GM23338 (cell line): ENCODE results near the gene TTPAL. TPM values are rescaled to one million over a fixed set of nuclear protein-coding genes. Genes with fewer than 3 reads are reported as not detected.
A peak's percentile ranks its signal among the peaks of the same experiment; 100 is the strongest.

ENCODE experiments used
- ATAC-seq: fragments of 200-7000 bp; cut with Tn5 transposase; 3 replicates; pipeline ENCODE4 v1.9.1; 2020
- DNase-seq: peaks from one replicate; pipeline ENCODE4 v3.0.0-alpha.2; 2015; ENCODE audit warnings: low spot score
- H2AFZ ChIP-seq: fragments of 200-600 bp; sonication (generic); 2 replicates; pipeline ENCODE4 v1.8.0; 2016; ENCODE audit warnings: antibody characterized with exemption, mild to moderate bottlenecking, moderate library complexity
- H3F3A ChIP-seq: fragments of 200-600 bp; sonication (generic); replicated peaks from 2 replicates; pipeline ENCODE4 v1.8.0; 2017; ENCODE audit warnings: antibody characterized with exemption, mixed run types, low read depth
- H3K27ac ChIP-seq: fragments of 200-600 bp; sonication (generic); 2 replicates; pipeline ENCODE4 v1.6.1; 2016; ENCODE audit warnings: low read depth
- H3K27me3 ChIP-seq: fragments of 200-600 bp; sonication (generic); 2 replicates; pipeline ENCODE4 v1.8.0; 2016; ENCODE audit warnings: mild to moderate bottlenecking, mixed run types, moderate library complexity; ENCODE audit not compliant: insufficient read depth
- H3K36me3 ChIP-seq: fragments of 200-600 bp; sonication (generic); 2 replicates; pipeline ENCODE4 v1.8.0; 2016; ENCODE audit warnings: mild to moderate bottlenecking; ENCODE audit not compliant: insufficient read depth
- H3K4me1 ChIP-seq: fragments of 200-600 bp; sonication (generic); 2 replicates; pipeline ENCODE4 v1.8.0; 2016; ENCODE audit warnings: mild to moderate bottlenecking, moderate library complexity; ENCODE audit not compliant: insufficient read depth
- H3K4me2 ChIP-seq: fragments of 200-600 bp; sonication (generic); 2 replicates; pipeline ENCODE4 v1.7.1; 2017; ENCODE audit warnings: mixed run types
- H3K4me3 ChIP-seq: fragments of 200-600 bp; sonication (generic); 2 replicates; pipeline ENCODE4 v1.6.1; 2016; ENCODE audit warnings: mixed run types
- H3K79me2 ChIP-seq: fragments of 200-600 bp; sonication (generic); replicated peaks from 2 replicates; pipeline ENCODE4 v1.8.0; 2017; ENCODE audit warnings: mild to moderate bottlenecking; ENCODE audit not compliant: insufficient read depth
- H3K9me2 ChIP-seq: fragments of 200-600 bp; sonication (generic); 2 replicates; pipeline ENCODE4 v1.8.0; 2017; ENCODE audit not compliant: insufficient read depth
- H4K20me1 ChIP-seq: fragments of 200-600 bp; sonication (generic); replicated peaks from 2 replicates; pipeline ENCODE4 v1.8.0; 2017; ENCODE audit warnings: mild to moderate bottlenecking; ENCODE audit not compliant: insufficient read depth
- H3K27ac Mint-ChIP-seq: 2 replicates; pipeline ENCODE4 v1.8.0; 2020; ENCODE audit warnings: inconsistent platforms, mild to moderate bottlenecking, moderate library complexity, mixed read lengths
- H3K27me3 Mint-ChIP-seq: 3 replicates; pipeline ENCODE4 v1.8.0; 2022; ENCODE audit warnings: low read depth, mild to moderate bottlenecking, moderate library complexity, mixed read lengths, inconsistent platforms; ENCODE audit not compliant: insufficient read depth, poor library complexity
- H3K36me3 Mint-ChIP-seq: 3 replicates; pipeline ENCODE4 v1.8.0; 2021; ENCODE audit warnings: low read depth, mild to moderate bottlenecking, inconsistent platforms, moderate library complexity, mixed read lengths
- H3K4me1 Mint-ChIP-seq: 3 replicates; pipeline ENCODE4 v1.8.0; 2020; ENCODE audit warnings: mild to moderate bottlenecking, inconsistent platforms, mixed read lengths
- H3K4me3 Mint-ChIP-seq: 3 replicates; pipeline ENCODE4 v1.8.0; 2021; ENCODE audit warnings: moderate library complexity, mild to moderate bottlenecking, inconsistent platforms, mixed read lengths
- H3K9me3 Mint-ChIP-seq: 3 replicates; pipeline ENCODE4 v1.8.0; 2020; ENCODE audit warnings: moderate library complexity, mild to moderate bottlenecking, inconsistent platforms, mixed read lengths
- EZH2 ChIP-seq: fragments of 200-600 bp; sonication (generic); IDR thresholded peaks from one replicate; pipeline ENCODE4 v1.8.0; 2017; ENCODE audit warnings: antibody characterized with exemption, mild to moderate bottlenecking, low read depth; ENCODE audit not compliant: unreplicated experiment
- EZH2phosphoT487 ChIP-seq: fragments of 200-600 bp; sonication (generic); IDR thresholded peaks from one replicate; pipeline ENCODE4 v1.8.1; 2018; ENCODE audit warnings: antibody characterized with exemption; ENCODE audit not compliant: unreplicated experiment
- JUNB ChIP-seq: IDR thresholded peaks from one replicate; pipeline ENCODE4 v1.6.1; 2016; ENCODE audit warnings: antibody characterized with exemption; ENCODE audit not compliant: unreplicated experiment
- POLR2AphosphoS5 ChIP-seq: IDR thresholded peaks from 2 replicates; pipeline ENCODE4 v1.6.1; 2016; ENCODE audit warnings: antibody characterized with exemption, low read depth
- ZNF114 ChIP-seq: fragments of 250-450 bp; sonication (Bioruptor Pico); IDR thresholded peaks from 2 replicates; pipeline ENCODE4 v1.5.0; 2020; ENCODE audit warnings: mild to moderate bottlenecking, moderate library complexity
- ZNF331 ChIP-seq: fragments of 250-450 bp; sonication (Bioruptor Pico); IDR thresholded peaks from 2 replicates; pipeline ENCODE4 v1.5.0; 2020; ENCODE audit warnings: low read depth, mild to moderate bottlenecking, moderate library complexity
- polyA plus RNA-seq: library from polyadenylated mRNA; unstranded; fragments of >200 nt; fragmentation: Nextera tagmentation; extraction: Ambion mirVana; gene quantifications from 2 replicates; pipeline ENCODE4 v1.2.1, GENCODE V29; 2016
- total RNA-seq: library from RNA; depleted of rRNA; stranded (reverse); fragments of >200 nt; shearing (Covaris generic); gene quantifications from 2 replicates; pipeline ENCODE4 v1.2.3, GENCODE V29; 2014
- TF ChIP-seq, protein P1 (sequence below): IDR thresholded peaks from 2 replicates; pipeline ENCODE4 v1.6.1; 2016; ENCODE audit warnings: antibody characterized with exemption
- TF ChIP-seq, protein P2 (sequence below): fragments of 250-450 bp; sonication (Bioruptor Pico); IDR thresholded peaks from 2 replicates; pipeline ENCODE4 v1.5.0; 2020; ENCODE audit warnings: mild to moderate bottlenecking, moderate library complexity

The TTPAL gene
- total and polyA plus RNA-seq, 2 experiments from 2014 or later, result 3.7 to 10.2 TPM

DNA sequence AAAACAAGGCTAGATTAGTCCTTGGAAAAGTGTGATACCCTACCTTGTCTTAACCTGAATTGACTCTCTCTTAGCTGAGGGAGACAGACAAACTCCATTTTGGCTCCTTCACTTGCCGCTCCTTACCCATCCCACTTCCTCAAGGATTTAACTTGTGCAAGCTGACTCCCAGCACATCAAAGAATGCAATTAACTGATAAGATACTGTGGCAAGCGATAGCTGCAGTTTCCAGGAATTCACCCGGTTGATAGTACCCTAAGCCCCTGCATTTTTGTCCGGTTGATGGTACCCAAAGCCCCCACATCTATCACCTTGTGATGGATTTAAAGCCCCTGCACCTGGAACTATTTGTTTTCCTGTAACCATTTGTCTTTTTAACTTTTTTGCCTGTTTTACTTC is 48.1 kb downstream of the TTPAL start:
- Histone ChIP-seq H3K4me3 (no peak overlapping the region), H3K79me2 (peaks cover 27% of the 10 kb centered on the region), H4K20me1 (peaks cover 10% of the 10 kb centered on the region), H2AFZ (peak overlapping the region; percentile 69), H3K27ac (no peak overlapping the region), H3F3A (no peaks in the 10 kb centered on the region), H3K4me2 (0 out of 2 replicates have a peak overlapping the region, but pooled peaks have one; percentile 31), H3K4me1 (peaks cover 42% of the 10 kb centered on the region), H3K36me3 (no peaks in the 10 kb centered on the region), H3K27me3 (no peaks in the 10 kb centered on the region), H3K9me2 (no peaks in the 10 kb centered on the region)
- no peaks in the 10 kb centered on the region; the same call in 2 of the 3 replicates for H3K36me3 Mint-ChIP-seq
- no peak overlapping the region for H3K27ac Mint-ChIP-seq
- ATAC-seq (no peak), DNase-seq (no peak)
- no peaks in the 10 kb centered on the region for H3K9me3 Mint-ChIP-seq
- no peak overlapping the region for H3K4me3 Mint-ChIP-seq
- TF ChIP-seq, protein P1, sequence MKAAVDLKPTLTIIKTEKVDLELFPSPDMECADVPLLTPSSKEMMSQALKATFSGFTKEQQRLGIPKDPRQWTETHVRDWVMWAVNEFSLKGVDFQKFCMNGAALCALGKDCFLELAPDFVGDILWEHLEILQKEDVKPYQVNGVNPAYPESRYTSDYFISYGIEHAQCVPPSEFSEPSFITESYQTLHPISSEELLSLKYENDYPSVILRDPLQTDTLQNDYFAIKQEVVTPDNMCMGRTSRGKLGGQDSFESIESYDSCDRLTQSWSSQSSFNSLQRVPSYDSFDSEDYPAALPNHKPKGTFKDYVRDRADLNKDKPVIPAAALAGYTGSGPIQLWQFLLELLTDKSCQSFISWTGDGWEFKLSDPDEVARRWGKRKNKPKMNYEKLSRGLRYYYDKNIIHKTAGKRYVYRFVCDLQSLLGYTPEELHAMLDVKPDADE, result no peak
- TF ChIP-seq ZNF114 (CRISPR knock-in tag) (no peak), EZH2 (no peak), EZH2phosphoT487 (no peak), ZNF331 (no peak), JUNB (no peak), POLR2AphosphoS5 (no peak)
- TF ChIP-seq, protein P2, sequence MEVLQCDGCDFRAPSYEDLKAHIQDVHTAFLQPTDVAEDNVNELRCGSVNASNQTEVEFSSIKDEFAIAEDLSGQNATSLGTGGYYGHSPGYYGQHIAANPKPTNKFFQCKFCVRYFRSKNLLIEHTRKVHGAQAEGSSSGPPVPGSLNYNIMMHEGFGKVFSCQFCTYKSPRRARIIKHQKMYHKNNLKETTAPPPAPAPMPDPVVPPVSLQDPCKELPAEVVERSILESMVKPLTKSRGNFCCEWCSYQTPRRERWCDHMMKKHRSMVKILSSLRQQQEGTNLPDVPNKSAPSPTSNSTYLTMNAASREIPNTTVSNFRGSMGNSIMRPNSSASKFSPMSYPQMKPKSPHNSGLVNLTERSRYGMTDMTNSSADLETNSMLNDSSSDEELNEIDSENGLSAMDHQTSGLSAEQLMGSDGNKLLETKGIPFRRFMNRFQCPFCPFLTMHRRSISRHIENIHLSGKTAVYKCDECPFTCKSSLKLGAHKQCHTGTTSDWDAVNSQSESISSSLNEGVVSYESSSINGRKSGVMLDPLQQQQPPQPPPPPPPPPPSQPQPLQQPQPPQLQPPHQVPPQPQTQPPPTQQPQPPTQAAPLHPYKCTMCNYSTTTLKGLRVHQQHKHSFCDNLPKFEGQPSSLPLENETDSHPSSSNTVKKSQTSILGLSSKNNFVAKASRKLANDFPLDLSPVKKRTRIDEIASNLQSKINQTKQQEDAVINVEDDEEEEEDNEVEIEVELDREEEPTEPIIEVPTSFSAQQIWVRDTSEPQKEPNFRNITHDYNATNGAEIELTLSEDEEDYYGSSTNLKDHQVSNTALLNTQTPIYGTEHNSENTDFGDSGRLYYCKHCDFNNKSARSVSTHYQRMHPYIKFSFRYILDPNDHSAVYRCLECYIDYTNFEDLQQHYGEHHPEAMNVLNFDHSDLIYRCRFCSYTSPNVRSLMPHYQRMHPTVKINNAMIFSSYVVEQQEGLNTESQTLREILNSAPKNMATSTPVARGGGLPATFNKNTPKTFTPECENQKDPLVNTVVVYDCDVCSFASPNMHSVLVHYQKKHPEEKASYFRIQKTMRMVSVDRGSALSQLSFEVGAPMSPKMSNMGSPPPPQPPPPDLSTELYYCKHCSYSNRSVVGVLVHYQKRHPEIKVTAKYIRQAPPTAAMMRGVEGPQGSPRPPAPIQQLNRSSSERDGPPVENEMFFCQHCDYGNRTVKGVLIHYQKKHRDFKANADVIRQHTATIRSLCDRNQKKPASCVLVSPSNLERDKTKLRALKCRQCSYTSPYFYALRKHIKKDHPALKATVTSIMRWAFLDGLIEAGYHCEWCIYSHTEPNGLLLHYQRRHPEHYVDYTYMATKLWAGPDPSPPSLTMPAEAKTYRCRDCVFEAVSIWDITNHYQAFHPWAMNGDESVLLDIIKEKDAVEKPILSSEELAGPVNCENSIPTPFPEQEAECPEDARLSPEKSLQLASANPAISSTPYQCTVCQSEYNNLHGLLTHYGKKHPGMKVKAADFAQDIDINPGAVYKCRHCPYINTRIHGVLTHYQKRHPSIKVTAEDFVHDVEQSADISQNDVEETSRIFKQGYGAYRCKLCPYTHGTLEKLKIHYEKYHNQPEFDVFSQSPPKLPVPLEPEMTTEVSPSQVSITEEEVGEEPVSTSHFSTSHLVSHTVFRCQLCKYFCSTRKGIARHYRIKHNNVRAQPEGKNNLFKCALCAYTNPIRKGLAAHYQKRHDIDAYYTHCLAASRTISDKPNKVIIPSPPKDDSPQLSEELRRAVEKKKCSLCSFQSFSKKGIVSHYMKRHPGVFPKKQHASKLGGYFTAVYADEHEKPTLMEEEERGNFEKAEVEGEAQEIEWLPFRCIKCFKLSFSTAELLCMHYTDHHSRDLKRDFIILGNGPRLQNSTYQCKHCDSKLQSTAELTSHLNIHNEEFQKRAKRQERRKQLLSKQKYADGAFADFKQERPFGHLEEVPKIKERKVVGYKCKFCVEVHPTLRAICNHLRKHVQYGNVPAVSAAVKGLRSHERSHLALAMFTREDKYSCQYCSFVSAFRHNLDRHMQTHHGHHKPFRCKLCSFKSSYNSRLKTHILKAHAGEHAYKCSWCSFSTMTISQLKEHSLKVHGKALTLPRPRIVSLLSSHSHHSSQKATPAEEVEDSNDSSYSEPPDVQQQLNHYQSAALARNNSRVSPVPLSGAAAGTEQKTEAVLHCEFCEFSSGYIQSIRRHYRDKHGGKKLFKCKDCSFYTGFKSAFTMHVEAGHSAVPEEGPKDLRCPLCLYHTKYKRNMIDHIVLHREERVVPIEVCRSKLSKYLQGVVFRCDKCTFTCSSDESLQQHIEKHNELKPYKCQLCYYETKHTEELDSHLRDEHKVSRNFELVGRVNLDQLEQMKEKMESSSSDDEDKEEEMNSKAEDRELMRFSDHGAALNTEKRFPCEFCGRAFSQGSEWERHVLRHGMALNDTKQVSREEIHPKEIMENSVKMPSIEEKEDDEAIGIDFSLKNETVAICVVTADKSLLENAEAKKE (CRISPR knock-in tag), result no peak
- peaks cover 2% of the 10 kb centered on the region for H3K27me3 Mint-ChIP-seq
- H3K4me1 Mint-ChIP-seq, result peaks cover 28% of the 10 kb centered on the region
